GM23338 (cell line): ENCODE data around the gene CCL18. TPM values are rescaled to one million over a fixed set of nuclear protein-coding genes. Genes with fewer than 3 reads are reported as not detected.
"Not testable (repeated sequence)": the region's sequence is repeated elsewhere in the genome, so short reads cannot be mapped to it uniquely, and the experiment has no call there.

ENCODE experiments used
- ATAC-seq: fragments of 200-7000 bp; cut with Tn5 transposase; 3 replicates; pipeline ENCODE4 v1.9.1; 2020
- DNase-seq: peaks from one replicate; pipeline ENCODE4 v3.0.0-alpha.2; 2015; ENCODE audit warnings: low spot score
- H2AFZ ChIP-seq: fragments of 200-600 bp; sonication (generic); 2 replicates; pipeline ENCODE4 v1.8.0; 2016; ENCODE audit warnings: antibody characterized with exemption, mild to moderate bottlenecking, moderate library complexity
- H3F3A ChIP-seq: fragments of 200-600 bp; sonication (generic); replicated peaks from 2 replicates; pipeline ENCODE4 v1.8.0; 2017; ENCODE audit warnings: antibody characterized with exemption, mixed run types, low read depth
- H3K27ac ChIP-seq: fragments of 200-600 bp; sonication (generic); 2 replicates; pipeline ENCODE4 v1.6.1; 2016; ENCODE audit warnings: low read depth
- H3K27me3 ChIP-seq: fragments of 200-600 bp; sonication (generic); 2 replicates; pipeline ENCODE4 v1.8.0; 2016; ENCODE audit warnings: mild to moderate bottlenecking, mixed run types, moderate library complexity; ENCODE audit not compliant: insufficient read depth
- H3K36me3 ChIP-seq: fragments of 200-600 bp; sonication (generic); 2 replicates; pipeline ENCODE4 v1.8.0; 2016; ENCODE audit warnings: mild to moderate bottlenecking; ENCODE audit not compliant: insufficient read depth
- H3K4me1 ChIP-seq: fragments of 200-600 bp; sonication (generic); 2 replicates; pipeline ENCODE4 v1.8.0; 2016; ENCODE audit warnings: mild to moderate bottlenecking, moderate library complexity; ENCODE audit not compliant: insufficient read depth
- H3K4me2 ChIP-seq: fragments of 200-600 bp; sonication (generic); 2 replicates; pipeline ENCODE4 v1.7.1; 2017; ENCODE audit warnings: mixed run types
- H3K4me3 ChIP-seq: fragments of 200-600 bp; sonication (generic); 2 replicates; pipeline ENCODE4 v1.6.1; 2016; ENCODE audit warnings: mixed run types
- H3K79me2 ChIP-seq: fragments of 200-600 bp; sonication (generic); replicated peaks from 2 replicates; pipeline ENCODE4 v1.8.0; 2017; ENCODE audit warnings: mild to moderate bottlenecking; ENCODE audit not compliant: insufficient read depth
- H3K9me2 ChIP-seq: fragments of 200-600 bp; sonication (generic); 2 replicates; pipeline ENCODE4 v1.8.0; 2017; ENCODE audit not compliant: insufficient read depth
- H4K20me1 ChIP-seq: fragments of 200-600 bp; sonication (generic); replicated peaks from 2 replicates; pipeline ENCODE4 v1.8.0; 2017; ENCODE audit warnings: mild to moderate bottlenecking; ENCODE audit not compliant: insufficient read depth
- H3K27ac Mint-ChIP-seq: 2 replicates; pipeline ENCODE4 v1.8.0; 2020; ENCODE audit warnings: inconsistent platforms, mild to moderate bottlenecking, moderate library complexity, mixed read lengths
- H3K27me3 Mint-ChIP-seq: 3 replicates; pipeline ENCODE4 v1.8.0; 2022; ENCODE audit warnings: low read depth, mild to moderate bottlenecking, moderate library complexity, mixed read lengths, inconsistent platforms; ENCODE audit not compliant: insufficient read depth, poor library complexity
- H3K36me3 Mint-ChIP-seq: 3 replicates; pipeline ENCODE4 v1.8.0; 2021; ENCODE audit warnings: low read depth, mild to moderate bottlenecking, inconsistent platforms, moderate library complexity, mixed read lengths
- H3K4me1 Mint-ChIP-seq: 3 replicates; pipeline ENCODE4 v1.8.0; 2020; ENCODE audit warnings: mild to moderate bottlenecking, inconsistent platforms, mixed read lengths
- H3K4me3 Mint-ChIP-seq: 3 replicates; pipeline ENCODE4 v1.8.0; 2021; ENCODE audit warnings: moderate library complexity, mild to moderate bottlenecking, inconsistent platforms, mixed read lengths
- H3K9me3 Mint-ChIP-seq: 3 replicates; pipeline ENCODE4 v1.8.0; 2020; ENCODE audit warnings: moderate library complexity, mild to moderate bottlenecking, inconsistent platforms, mixed read lengths
- EZH2 ChIP-seq: fragments of 200-600 bp; sonication (generic); IDR thresholded peaks from one replicate; pipeline ENCODE4 v1.8.0; 2017; ENCODE audit warnings: antibody characterized with exemption, mild to moderate bottlenecking, low read depth; ENCODE audit not compliant: unreplicated experiment
- JUNB ChIP-seq: IDR thresholded peaks from one replicate; pipeline ENCODE4 v1.6.1; 2016; ENCODE audit warnings: antibody characterized with exemption; ENCODE audit not compliant: unreplicated experiment
- STAT1 ChIP-seq: IDR thresholded peaks from one replicate; pipeline ENCODE4 v1.6.1; 2016; ENCODE audit warnings: antibody characterized with exemption; ENCODE audit not compliant: unreplicated experiment
- ZNF114 ChIP-seq: fragments of 250-450 bp; sonication (Bioruptor Pico); IDR thresholded peaks from 2 replicates; pipeline ENCODE4 v1.5.0; 2020; ENCODE audit warnings: mild to moderate bottlenecking, moderate library complexity
- polyA plus RNA-seq: library from polyadenylated mRNA; unstranded; fragments of >200 nt; fragmentation: Nextera tagmentation; extraction: Ambion mirVana; gene quantifications from 2 replicates; pipeline ENCODE4 v1.2.1, GENCODE V29; 2016
- total RNA-seq: library from RNA; depleted of rRNA; stranded (reverse); fragments of >200 nt; shearing (Covaris generic); gene quantifications from 2 replicates; pipeline ENCODE4 v1.2.3, GENCODE V29; 2014
- TF ChIP-seq, protein P1 (sequence below): IDR thresholded peaks from 2 replicates; pipeline ENCODE4 v1.6.1; 2016; ENCODE audit warnings: antibody characterized with exemption

CCL18 gene
- total and polyA plus RNA-seq, 2 experiments from 2014 or later, result not detected

GRCh38 chr17:36114971-36115648 is 51.0 kb downstream of the CCL18 start:
- Mint-ChIP-seq H3K9me3 (peaks cover 24% of the 10 kb centered on the region), H3K36me3 (peaks cover 12% of the 10 kb centered on the region; the same call in 2 of the 3 replicates)
- H3K4me3 Mint-ChIP-seq, result not testable (repeated sequence)

GRCh38 chr17:36115649-36115977 is 51.5 kb downstream of the CCL18 start:
- H3K27ac ChIP-seq, H3K4me3 ChIP-seq, ATAC-seq, H3K27ac Mint-ChIP-seq, H3F3A ChIP-seq, H3K4me3 Mint-ChIP-seq, H3K36me3 ChIP-seq, H3K9me2 ChIP-seq, H3K79me2 ChIP-seq, DNase-seq, H2AFZ ChIP-seq, H3K4me1 Mint-ChIP-seq, H3K27me3 Mint-ChIP-seq, H3K4me1 ChIP-seq, H3K4me2 ChIP-seq, H3K27me3 ChIP-seq, H4K20me1 ChIP-seq: not testable (repeated sequence)
- peaks cover 24% of the 10 kb centered on the region for H3K9me3 Mint-ChIP-seq
- peaks cover 12% of the 10 kb centered on the region; the same call in 2 of the 3 replicates for H3K36me3 Mint-ChIP-seq

More at GRCh38 chr17:36114971-36115648, 51.0 kb downstream of the CCL18 start:
- not testable (repeated sequence) for H2AFZ ChIP-seq, H3K27me3 Mint-ChIP-seq, H3K27ac ChIP-seq, DNase-seq, H3K27ac Mint-ChIP-seq, ATAC-seq, H3K36me3 ChIP-seq, H3F3A ChIP-seq, H3K4me1 ChIP-seq, H3K4me2 ChIP-seq, H3K27me3 ChIP-seq, H4K20me1 ChIP-seq, H3K4me3 ChIP-seq, H3K4me1 Mint-ChIP-seq, H3K9me2 ChIP-seq, H3K79me2 ChIP-seq

DNA sequence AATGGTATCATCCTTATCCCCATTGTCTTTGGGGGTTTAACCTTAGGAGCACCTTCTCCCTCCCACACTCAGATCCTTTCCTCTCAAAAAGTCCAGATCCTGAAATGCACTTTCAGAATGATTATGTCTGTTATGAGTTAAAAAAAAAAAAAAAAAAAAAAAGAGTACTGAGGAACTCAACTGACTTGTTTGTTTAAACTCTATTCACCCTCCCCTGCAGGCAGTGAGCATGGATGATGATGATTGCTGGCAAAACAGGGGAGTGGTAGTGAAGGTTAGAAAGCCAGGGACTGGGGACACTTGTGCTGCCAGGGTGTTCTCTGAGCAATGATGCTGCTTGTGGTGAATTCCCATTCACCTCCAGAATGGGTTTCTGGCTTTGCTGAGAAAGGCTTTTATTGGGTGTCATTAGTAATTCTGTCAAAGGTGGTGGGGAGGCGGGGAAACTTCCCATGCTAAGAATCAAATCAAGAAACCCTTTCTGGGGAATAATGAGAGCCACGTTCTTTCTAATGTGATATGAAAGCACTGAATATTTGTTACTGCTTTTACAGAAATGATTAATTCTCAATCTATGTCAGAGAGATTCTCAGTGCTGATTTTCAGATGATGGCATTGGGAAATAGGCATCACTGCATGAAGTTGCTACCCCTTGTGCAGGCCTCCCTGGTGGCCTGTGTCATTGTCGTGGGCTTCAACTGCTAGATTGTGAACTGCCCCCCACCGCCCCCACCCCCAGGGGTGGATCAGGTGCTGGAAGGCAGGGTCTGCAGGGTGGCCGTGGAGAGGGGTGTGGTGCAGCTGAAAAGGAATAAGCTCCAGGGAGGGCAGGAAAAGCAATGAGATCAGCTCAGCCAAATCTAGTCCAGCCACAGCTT is 53.7 kb downstream of the CCL18 start:
- Histone ChIP-seq H2AFZ (no peak overlapping the region; the same call in 1 of the 2 replicates), H4K20me1 (no peaks in the 10 kb centered on the region), H3K4me1 (peaks cover 5% of the 10 kb centered on the region), H3K9me2 (no peaks in the 10 kb centered on the region; the same call in none of the 2 replicates), H3K79me2 (no peaks in the 10 kb centered on the region), H3K27me3 (no peaks in the 10 kb centered on the region), H3K36me3 (no peaks in the 10 kb centered on the region), H3K4me2 (no peak overlapping the region), H3F3A (no peaks in the 10 kb centered on the region), H3K27ac (no peak overlapping the region), H3K4me3 (no peak overlapping the region)
- no peak overlapping the region for H3K27ac Mint-ChIP-seq
- ATAC-seq (no peak), DNase-seq (no peak)
- peaks cover 8% of the 10 kb centered on the region for H3K27me3 Mint-ChIP-seq
- H3K36me3 Mint-ChIP-seq, result peaks cover 9% of the 10 kb centered on the region; the same call in 1 of the 3 replicates
- TF ChIP-seq EZH2 (no peak), ZNF114 (CRISPR knock-in tag) (no peak), JUNB (no peak), STAT1 (no peak)
- TF ChIP-seq, protein P1, sequence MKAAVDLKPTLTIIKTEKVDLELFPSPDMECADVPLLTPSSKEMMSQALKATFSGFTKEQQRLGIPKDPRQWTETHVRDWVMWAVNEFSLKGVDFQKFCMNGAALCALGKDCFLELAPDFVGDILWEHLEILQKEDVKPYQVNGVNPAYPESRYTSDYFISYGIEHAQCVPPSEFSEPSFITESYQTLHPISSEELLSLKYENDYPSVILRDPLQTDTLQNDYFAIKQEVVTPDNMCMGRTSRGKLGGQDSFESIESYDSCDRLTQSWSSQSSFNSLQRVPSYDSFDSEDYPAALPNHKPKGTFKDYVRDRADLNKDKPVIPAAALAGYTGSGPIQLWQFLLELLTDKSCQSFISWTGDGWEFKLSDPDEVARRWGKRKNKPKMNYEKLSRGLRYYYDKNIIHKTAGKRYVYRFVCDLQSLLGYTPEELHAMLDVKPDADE, result no peak
- H3K9me3 Mint-ChIP-seq, result peaks cover 15% of the 10 kb centered on the region
- H3K4me3 Mint-ChIP-seq, result no peak overlapping the region
- peaks cover 4% of the 10 kb centered on the region for H3K4me1 Mint-ChIP-seq
